ENCODE measurements around the gene CLIC3. TPM values are rescaled to one million over a fixed set of nuclear protein-coding genes. Genes with fewer than 3 reads are reported as not detected.
A peak's percentile ranks its signal among the peaks of the same experiment; 100 is the strongest.

The CLIC3 gene
- total RNA-seq, 1 experiment from 2014 or later = 4.3 TPM

GRCh38 chr9:136994180-136994887 is 2.0 kb downstream of the CLIC3 start:
- BruUV-seq (replicated peaks) = no TSS peak
- Histone ChIP-seq H3F3A (ENCODE audit: low read length, unreplicated experiment) (no peaks in the 10 kb centered on the region), H3K27me3 (ENCODE audit: low read length) (no peaks in the 10 kb centered on the region), H3K27ac (ENCODE audit: low read length) (no peak overlapping the region), H3K79me2 (ENCODE audit: low read length) (peaks cover 16% of the 10 kb centered on the region), H3K9me3 (ENCODE audit: low read length) (no peaks in the 10 kb centered on the region), H3K36me3 (ENCODE audit: low read depth, low read length) (no peaks in the 10 kb centered on the region; the same call in 1 of the 2 replicates), H4K20me1 (ENCODE audit: low read length) (no peaks in the 10 kb centered on the region), H3K9me2 (replicated peaks; ENCODE audit: low read length) (no peaks in the 10 kb centered on the region), H3K9ac (ENCODE audit: low read length) (no peak overlapping the region), H2AFZ (ENCODE audit: low read length) (no peak overlapping the region), H3K4me3 (ENCODE audit: low read length) (no peak overlapping the region), H3K4me2 (ENCODE audit: low read length) (peak overlapping the region; percentile 87; the same call in 1 of the 2 replicates), H3K4me1 (ENCODE audit: insufficient read depth, low read length) (peaks cover 27% of the 10 kb centered on the region)
- intact Hi-C loops (cut with micrococcal nuclease) = loop anchor here (10.0 kb wide), 1 partner anchor 150 kb away; the partner anchor contains the start of genes AJM1 and PHPT1
- DNase-seq = no peak
- CTCF ChIA-PET = no interaction called here
- no peak for TF ChIP-seq EZH2 (IDR thresholded peaks at IDR 0.05; ENCODE audit: low read length, unreplicated experiment)
- no peak for TF ChIP-seq CTCF (conservative IDR thresholded peaks at IDR 0.05; ENCODE audit: low read depth, low read length)
- TF ChIP-seq EZH2phosphoT487 (IDR thresholded peaks at IDR 0.05; ENCODE audit: borderline replicate concordance, low read length) = no peak
- no peak for ATAC-seq
- POLR2A ChIA-PET (ENCODE audit: unreplicated experiment) = no interaction called here

- H3K27me3 ChIP-seq (ENCODE audit: low read length) = no peaks in the 10 kb centered on the region
- peak overlapping the region; percentile 90 for H3K9ac ChIP-seq (ENCODE audit: low read length)
- TSS peak; percentile 72 for BruUV-seq (replicated peaks)
- peak overlapping the region; percentile 63 for H2AFZ ChIP-seq (ENCODE audit: low read length)
- peaks cover 16% of the 10 kb centered on the region for H3K79me2 ChIP-seq (ENCODE audit: low read length)
- peak overlapping the region; percentile 89 for H3K4me3 ChIP-seq (ENCODE audit: low read length)
- POLR2A ChIA-PET (ENCODE audit: unreplicated experiment) = no interaction called here
- H3K9me2 ChIP-seq (replicated peaks; ENCODE audit: low read length) = no peaks in the 10 kb centered on the region
- H3K4me1 ChIP-seq (ENCODE audit: insufficient read depth, low read length) = peaks cover 27% of the 10 kb centered on the region
- no peaks in the 10 kb centered on the region for H4K20me1 ChIP-seq (ENCODE audit: low read length)
- DNase-seq (no peak), ATAC-seq (no peak)
- intact Hi-C loops (cut with micrococcal nuclease) = loop anchor here (2.0 to 10.0 kb wide), 2 partner anchors 42 to 148 kb away; partner anchors contain the start of genes AJM1 and PHPT1
- H3K36me3 ChIP-seq (ENCODE audit: low read depth, low read length) = no peaks in the 10 kb centered on the region; the same call in 1 of the 2 replicates
- CTCF ChIA-PET = interaction anchor here (0.7 kb wide), 1 partner anchor 204 kb away, joined by 4 read pairs; no protein-coding TSS in a partner anchor
- H3K4me2 ChIP-seq (ENCODE audit: low read length) = peak overlapping the region; percentile 87
- H3K27ac ChIP-seq (ENCODE audit: low read length) = peak overlapping the region; percentile 57
- TF ChIP-seq EZH2 (IDR thresholded peaks at IDR 0.05; ENCODE audit: low read length, unreplicated experiment) = no peak
- no peak for TF ChIP-seq CTCF (conservative IDR thresholded peaks at IDR 0.05; ENCODE audit: low read depth, low read length)
- no peak for TF ChIP-seq EZH2phosphoT487 (IDR thresholded peaks at IDR 0.05; ENCODE audit: borderline replicate concordance, low read length)
- no peaks in the 10 kb centered on the region for H3F3A ChIP-seq (ENCODE audit: low read length, unreplicated experiment)
- H3K9me3 ChIP-seq (ENCODE audit: low read length) = no peaks in the 10 kb centered on the region
Observed at GRCh38 chr9:136992819-136993369, 3.5 kb downstream of the CLIC3 start.

All from PC-3 (cell line).